ENCODE results near the gene CHL1. TPM values are rescaled to one million over a fixed set of nuclear protein-coding genes. Genes with fewer than 3 reads are reported as not detected.

The CHL1 gene
- total RNA-seq, 1 donor from 2014 or later: 16.0 TPM

DNA sequence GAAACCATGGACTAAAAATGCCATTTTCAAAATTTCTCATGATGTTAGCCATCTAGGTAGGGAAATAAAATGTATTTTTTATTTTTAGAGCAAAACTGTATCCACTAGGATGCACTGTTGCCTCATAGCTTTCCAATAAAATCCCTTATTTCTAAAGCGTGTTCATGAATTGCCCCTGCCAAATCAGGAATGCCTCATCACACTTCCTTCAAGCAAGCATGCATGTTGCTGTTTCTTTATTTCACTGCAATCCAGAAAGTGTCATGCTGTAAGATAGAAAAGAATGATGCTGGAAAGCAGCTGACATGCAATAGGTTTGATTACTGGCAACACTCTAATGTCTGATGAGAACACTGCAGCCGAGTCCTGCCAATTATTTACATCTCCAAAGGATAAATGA lies 239.5 kb downstream of the CHL1 start:
- intact Hi-C loops (cut with DNase I): no loop called here
- H3K36me3 ChIP-seq: no peaks in the 10 kb centered on the region
- H3K27ac ChIP-seq: no peak overlapping the region
- H3K9me3 ChIP-seq: no peaks in the 10 kb centered on the region
- no peak overlapping the region for H3K4me3 ChIP-seq
- H3K27me3 ChIP-seq: no peaks in the 10 kb centered on the region
- no peaks in the 10 kb centered on the region for H3K4me1 ChIP-seq
- ATAC-seq: no peak
- TF ChIP-seq, protein P1, sequence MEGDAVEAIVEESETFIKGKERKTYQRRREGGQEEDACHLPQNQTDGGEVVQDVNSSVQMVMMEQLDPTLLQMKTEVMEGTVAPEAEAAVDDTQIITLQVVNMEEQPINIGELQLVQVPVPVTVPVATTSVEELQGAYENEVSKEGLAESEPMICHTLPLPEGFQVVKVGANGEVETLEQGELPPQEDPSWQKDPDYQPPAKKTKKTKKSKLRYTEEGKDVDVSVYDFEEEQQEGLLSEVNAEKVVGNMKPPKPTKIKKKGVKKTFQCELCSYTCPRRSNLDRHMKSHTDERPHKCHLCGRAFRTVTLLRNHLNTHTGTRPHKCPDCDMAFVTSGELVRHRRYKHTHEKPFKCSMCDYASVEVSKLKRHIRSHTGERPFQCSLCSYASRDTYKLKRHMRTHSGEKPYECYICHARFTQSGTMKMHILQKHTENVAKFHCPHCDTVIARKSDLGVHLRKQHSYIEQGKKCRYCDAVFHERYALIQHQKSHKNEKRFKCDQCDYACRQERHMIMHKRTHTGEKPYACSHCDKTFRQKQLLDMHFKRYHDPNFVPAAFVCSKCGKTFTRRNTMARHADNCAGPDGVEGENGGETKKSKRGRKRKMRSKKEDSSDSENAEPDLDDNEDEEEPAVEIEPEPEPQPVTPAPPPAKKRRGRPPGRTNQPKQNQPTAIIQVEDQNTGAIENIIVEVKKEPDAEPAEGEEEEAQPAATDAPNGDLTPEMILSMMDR (IDR thresholded peaks at IDR 0.05): no peak
- DNase-seq: no peak

DNA sequence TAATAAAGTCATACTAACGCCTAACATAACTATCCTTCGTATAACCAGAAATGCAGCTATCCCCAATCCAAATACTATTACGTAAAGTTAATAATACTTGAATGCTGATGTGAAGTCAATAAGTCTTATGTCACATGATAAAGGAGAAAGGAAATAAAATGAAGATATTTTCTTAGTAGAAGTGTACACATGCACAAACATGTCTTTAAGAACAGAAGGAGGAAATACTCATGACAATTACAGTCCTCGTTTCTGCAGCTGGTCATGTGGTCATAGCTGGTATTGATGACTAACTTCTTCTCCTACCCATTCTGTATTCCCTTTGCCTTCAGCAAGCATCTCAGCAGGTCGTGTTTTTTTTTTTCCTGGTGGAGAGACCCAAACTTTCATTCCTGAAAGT lies 244.3 kb downstream of the CHL1 start:
- TF ChIP-seq, protein P1 (IDR thresholded peaks at IDR 0.05): no peak
- intact Hi-C loops (cut with DNase I): no loop called here
- H3K36me3 ChIP-seq: no peaks in the 10 kb centered on the region
- no peak overlapping the region for H3K4me3 ChIP-seq
- no peaks in the 10 kb centered on the region for H3K27me3 ChIP-seq
- H3K27ac ChIP-seq: no peak overlapping the region
- no peaks in the 10 kb centered on the region for H3K9me3 ChIP-seq
- DNase-seq (no peak), ATAC-seq (no peak)
- no peaks in the 10 kb centered on the region for H3K4me1 ChIP-seq

DNA sequence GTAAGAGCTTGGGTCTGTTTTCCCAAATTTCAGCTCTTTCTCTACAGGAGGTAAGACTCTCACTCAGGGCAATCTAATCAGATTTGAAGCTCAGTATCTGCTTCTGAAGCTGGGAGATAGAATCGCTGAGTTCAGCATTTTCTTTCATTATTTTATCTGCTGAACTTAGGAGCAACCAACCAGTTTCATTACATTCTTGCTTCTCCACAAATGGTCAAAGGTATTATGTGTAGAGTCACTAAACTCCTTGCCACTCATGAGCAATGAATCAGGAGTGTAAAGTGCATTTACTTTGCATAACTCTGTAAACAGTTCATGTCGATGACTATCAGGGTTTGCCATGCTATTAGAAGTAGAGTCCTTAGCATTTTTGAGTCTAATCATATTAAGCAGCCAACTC lies 249.4 kb downstream of the CHL1 start:
- Histone ChIP-seq H3K27ac (no peak overlapping the region), H3K9me3 (no peaks in the 10 kb centered on the region), H3K36me3 (no peaks in the 10 kb centered on the region), H3K27me3 (no peaks in the 10 kb centered on the region), H3K4me3 (no peak overlapping the region), H3K4me1 (no peaks in the 10 kb centered on the region)
- ATAC-seq (no peak), DNase-seq (no peak)
- TF ChIP-seq, protein P1 (IDR thresholded peaks at IDR 0.05): no peak
- intact Hi-C loops (cut with DNase I): no loop called here

DNA sequence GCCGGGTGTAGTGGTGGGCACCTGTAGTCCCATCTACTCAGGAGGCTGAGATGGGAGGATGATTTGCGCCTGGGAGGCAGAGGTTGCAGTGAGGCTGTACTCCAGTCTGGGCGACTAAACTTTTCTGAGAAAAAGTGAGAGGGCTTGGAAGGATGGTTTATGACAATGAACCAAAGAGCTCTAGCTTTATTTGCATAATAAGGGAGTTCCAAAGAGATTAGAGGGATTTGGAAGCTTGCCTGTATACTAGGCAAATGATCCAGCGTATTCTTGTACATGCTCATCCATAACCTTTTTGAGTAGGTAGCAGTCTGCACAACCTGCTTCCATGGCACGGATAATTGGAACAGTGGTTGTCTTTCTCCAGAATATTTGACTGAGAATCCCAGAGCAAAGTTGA lies 251.1 kb downstream of the CHL1 start:
- Histone ChIP-seq H3K4me3 (no peak overlapping the region), H3K27me3 (no peaks in the 10 kb centered on the region), H3K9me3 (no peaks in the 10 kb centered on the region), H3K27ac (no peak overlapping the region), H3K4me1 (no peaks in the 10 kb centered on the region), H3K36me3 (no peaks in the 10 kb centered on the region)
- intact Hi-C loops (cut with DNase I): no loop called here
- TF ChIP-seq, protein P1 (IDR thresholded peaks at IDR 0.05): no peak
- ATAC-seq (no peak), DNase-seq (no peak)

DNA sequence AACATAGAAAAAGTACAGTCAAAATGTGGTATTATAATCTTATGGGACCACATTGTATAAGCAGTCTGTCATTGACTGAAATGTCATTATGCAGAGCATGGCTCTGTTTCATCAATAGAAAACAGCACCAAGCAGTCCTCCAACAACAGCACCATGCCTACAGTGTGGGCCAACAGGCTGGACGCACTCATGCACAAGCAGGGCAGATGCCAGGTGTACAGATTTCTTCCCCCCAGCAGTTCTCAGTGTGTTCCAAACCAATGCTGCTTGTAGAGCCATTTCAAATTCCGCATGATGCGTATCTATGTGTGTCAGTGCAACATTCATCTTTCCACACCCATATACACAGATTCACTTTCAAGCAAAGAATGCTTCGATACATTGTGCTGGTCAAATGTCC lies 253.1 kb downstream of the CHL1 start:
- DNase-seq (no peak), ATAC-seq (no peak)
- intact Hi-C loops (cut with DNase I): no loop called here
- no peaks in the 10 kb centered on the region for H3K27me3 ChIP-seq
- no peaks in the 10 kb centered on the region for H3K36me3 ChIP-seq
- no peak overlapping the region for H3K27ac ChIP-seq
- TF ChIP-seq, protein P1 (IDR thresholded peaks at IDR 0.05): no peak
- H3K4me3 ChIP-seq: no peak overlapping the region
- H3K4me1 ChIP-seq: no peaks in the 10 kb centered on the region
- H3K9me3 ChIP-seq: no peaks in the 10 kb centered on the region

DNA sequence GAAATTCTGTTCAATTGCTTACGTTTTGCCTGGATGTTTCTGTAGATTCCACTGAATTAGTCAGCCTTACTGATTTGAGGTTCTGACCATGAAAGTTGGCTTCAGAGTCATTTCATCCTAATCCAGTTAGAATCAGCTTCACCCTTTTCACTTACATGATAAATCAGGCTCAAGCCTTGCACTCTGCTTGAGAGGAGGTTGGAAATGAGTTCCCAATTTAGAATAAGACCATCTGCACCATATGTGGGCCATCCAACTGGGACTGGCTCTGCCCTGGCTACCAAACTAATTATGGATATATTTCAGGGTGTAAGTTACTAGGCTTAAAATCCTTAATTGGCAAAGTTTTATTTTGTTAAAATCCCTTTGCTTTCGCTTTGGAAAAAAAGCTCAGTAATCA lies 255.7 kb downstream of the CHL1 start:
- Histone ChIP-seq H3K27ac (no peak overlapping the region), H3K27me3 (no peaks in the 10 kb centered on the region), H3K4me3 (no peak overlapping the region), H3K36me3 (no peaks in the 10 kb centered on the region), H3K9me3 (no peaks in the 10 kb centered on the region), H3K4me1 (no peaks in the 10 kb centered on the region)
- ATAC-seq (no peak), DNase-seq (no peak)
- intact Hi-C loops (cut with DNase I): no loop called here
- TF ChIP-seq, protein P1 (IDR thresholded peaks at IDR 0.05): no peak

Measured in upper lobe of right lung (tissue), 1 donor.